NCI-H69 (cell line): ENCODE measurements around the gene USP14.
"Not testable (repeated sequence)": the region's sequence is repeated elsewhere in the genome, so short reads cannot be mapped to it uniquely, and the experiment has no call there.

Experiments used
- DNase-seq: peaks from one replicate; lab custom pipeline; 2025; lab: John Stamatoyannopoulos, UW

Gene USP14

DNA sequence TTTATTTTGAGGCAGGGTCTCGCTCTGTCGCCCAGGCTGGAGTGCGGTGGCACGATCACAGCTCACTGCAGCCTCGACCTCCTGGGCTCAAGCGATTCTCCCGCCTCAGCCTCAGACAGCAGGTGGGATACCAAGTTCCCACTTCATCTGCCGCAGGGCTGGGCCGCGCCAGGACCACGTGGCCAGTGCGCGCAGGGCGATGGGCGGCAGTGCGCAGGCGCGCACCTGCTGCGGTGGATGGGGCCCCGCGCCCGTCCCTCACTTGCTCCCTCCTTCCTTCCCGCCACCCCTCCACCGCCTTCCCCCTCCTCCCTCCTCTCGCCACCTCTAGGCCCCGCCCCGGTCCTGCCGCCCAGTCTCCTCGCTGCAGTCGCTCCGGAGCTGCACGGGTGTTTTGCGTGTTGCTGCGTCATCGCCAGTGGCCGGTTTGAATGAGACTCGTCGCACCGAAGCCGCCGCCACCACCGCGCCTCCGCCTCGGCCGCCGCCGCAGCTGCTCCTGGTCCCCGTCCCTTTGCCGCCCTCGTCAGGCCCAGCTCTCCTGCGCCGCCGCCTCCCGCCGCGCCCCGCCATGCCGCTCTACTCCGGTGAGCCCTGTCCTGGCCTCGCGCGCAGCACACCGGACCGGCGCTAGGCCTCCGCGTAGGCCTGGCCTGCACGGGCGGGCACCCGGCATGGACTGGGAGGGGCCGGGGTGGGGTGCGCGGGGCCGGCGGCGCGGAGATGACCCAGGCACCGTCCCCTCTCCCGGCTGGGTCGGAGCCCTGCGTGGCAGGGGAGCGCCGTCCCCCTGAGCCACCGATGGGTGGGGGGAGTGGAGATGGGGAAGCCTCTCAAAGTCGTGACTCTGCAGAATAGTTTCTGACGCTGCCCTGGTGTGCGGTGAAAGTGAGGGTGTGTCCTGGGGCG, at the start of gene USP14:
Gene USP14, plus strand, starts transcription at position 430 of the 909 bp plus-strand sequence. Its CDS starts 142 bp downstream, at position 572.
- peak; percentile 100 for DNase-seq

DNA sequence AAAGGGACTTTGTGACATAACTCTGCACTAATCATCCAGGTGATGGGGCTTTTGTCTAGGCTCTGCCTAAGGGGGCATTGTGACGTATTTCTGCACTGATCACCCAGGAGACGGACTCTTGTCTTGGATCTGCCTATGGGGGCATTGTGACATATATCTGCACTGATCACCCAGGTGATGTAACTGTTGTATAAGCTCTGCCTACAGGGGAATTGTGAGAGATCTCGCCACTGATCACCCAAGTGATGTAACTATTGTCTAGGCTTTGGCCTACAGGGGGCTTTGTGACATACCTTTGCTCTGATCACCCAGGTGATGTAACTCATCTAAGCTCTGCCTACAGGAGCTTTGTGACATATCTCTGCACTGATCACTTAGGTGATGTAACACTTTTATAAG, 49.7 kb upstream of the USP14 start:
- DNase-seq, result not testable (repeated sequence)

DNA sequence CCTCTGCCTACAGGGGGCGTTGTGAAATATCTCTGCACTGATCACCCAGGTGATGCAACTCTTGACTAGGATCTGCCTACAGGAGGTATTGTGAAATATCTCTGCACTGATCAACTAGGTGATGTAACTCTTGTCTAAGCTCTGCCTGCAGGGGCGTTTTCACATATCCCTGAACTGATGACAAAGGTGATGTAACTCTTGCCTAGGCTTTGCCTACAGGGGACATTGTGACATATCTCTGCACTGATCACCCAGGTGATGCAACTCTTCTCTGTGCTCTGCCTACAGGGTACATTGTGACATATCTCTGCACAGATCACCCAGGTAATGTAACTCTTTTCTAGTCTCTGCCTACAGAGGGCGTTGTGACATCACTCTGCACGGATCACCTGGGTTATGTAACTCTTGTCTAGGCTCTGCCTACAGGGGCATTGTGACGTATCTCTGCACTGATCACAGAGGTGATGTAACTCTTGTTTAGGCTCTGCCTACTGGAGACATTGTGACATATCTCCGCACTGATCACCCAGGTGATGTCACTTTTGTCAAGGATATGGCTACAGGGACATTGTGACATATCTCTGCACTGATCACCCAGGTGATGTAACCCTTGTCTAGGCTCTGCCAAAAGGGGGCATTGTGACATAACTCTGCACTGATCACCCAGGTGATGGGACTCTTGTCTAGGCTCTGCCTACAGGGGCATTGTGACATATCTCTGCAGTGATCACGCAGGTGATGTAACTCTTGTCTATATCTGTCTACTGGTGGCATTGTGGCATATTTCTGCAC, 49.0 kb upstream of the USP14 start:
- DNase-seq, result not testable (repeated sequence)

DNA sequence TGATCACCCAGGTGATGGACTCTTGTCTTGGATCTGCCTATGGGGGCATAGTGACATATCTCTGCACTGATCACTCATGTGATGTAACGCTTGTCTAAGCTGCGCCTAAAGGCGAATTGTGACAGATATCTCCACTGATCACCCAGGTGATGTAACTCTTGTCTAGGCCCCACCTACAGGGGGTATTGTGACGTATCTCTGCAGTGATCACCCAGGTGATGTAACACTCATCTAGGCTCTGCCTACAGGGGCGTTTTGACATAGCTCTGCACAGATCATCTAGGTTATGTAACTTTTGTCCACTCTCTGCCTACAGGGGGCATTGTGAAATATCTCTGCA, 48.5 kb upstream of the USP14 start:
- DNase-seq, result not testable (repeated sequence)

DNA sequence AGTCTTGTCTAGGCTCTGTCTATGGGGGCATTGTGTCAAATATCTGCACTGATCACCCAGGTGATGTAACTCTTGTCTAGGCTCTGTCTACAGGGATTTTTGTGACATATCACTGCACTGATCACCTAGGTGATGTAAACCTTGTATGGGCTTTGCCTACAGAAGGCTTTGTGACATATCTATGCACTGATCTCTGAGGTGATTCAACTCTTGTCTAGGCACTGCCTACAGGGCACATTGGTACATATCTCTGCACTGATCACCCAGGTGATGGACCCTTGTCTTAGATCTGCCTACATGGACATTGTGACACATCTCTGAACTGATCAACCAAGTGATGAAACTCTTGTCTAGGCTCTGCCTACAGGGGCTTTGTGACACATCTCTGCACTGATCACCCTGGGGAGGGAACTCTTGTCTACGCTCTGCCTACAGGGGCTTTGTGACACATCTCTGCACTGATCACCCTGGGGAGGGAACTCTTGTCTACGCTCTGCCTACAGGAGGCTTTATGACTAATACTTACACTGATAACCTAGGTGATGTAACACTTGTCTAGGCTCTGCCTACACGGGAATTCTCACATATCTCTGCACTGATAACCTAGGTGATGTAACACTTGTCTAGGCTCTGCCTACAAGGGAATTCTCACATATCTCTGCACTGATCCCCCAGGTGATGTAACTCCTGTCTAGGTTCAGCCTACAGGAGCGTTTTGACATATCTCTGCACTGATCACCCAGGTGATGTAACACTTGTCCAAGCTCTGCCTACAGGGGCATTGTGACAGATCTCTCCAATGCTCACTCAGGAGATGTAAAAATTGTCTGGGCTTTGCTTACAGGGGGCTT, 47.8 kb upstream of the USP14 start:
- not testable (repeated sequence) for DNase-seq

DNA sequence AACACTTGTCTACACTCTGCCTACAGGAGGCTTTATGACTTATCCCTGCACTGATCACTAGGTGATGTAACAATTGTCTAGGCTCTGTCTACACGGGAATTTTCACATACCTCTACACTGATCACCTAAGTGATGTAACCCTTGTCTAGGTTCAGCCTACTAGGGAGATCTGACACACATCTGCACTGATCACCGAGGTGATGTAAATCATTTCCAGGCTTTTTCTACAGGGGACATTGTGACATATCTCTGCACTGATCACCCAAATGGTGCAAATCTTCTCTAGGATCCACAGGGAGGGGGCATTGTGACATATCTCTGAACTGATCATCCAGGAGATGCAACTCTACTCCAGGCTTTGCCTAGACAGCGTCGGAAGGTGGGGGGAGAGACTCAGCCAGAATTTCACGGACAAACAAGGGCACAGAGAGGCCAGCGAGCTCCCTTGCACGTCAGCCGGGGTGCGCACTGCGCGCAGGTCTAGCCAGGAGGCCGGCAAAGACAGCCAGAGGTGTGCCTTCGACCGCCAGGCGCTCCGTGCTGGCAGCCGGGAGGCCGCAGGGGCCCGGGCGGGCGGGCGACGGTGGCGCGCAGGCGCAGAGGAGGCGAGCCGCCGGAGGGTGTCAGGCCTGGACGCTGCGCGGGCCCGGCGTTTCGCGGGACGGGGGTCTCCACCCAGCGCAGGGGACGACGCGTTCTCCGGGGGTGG, 46.9 kb upstream of the USP14 start:
- no peak for DNase-seq

DNA sequence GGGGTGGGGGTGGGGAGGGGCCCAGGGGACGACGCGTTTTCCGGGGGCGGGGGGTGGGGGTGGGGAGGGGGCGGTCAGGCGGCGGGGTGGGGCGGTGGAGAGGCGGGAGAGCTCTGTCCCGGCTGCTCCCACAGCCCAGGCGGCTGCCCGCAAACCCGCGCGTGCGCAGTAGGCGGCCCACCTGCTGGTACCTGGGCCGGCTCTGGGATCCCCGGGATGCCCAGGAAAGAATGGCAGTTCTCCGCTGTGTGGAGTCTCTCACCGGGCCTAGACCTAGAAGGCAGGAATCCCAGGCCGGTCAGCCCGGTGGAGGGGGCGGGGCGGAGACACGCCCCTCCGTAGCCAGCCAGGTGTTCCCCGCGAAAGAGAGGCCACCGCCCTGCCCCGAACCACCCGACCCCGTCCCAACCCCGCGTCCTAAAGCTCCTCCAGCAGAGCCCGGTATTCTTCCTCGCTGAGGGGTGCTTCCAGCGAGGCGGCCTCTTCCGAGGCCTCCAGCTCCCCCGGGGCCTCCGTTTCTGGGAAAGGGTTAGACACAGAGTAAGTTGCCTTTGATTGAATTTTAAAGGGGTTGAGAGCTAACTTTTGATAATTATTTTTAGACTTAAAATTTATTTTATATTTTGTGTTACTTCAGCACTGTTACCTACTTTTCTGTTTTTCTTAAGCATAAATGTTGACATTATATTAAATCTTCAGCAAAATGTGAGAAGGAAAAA, 46.2 kb upstream of the USP14 start:
- not testable (repeated sequence) for DNase-seq

DNA sequence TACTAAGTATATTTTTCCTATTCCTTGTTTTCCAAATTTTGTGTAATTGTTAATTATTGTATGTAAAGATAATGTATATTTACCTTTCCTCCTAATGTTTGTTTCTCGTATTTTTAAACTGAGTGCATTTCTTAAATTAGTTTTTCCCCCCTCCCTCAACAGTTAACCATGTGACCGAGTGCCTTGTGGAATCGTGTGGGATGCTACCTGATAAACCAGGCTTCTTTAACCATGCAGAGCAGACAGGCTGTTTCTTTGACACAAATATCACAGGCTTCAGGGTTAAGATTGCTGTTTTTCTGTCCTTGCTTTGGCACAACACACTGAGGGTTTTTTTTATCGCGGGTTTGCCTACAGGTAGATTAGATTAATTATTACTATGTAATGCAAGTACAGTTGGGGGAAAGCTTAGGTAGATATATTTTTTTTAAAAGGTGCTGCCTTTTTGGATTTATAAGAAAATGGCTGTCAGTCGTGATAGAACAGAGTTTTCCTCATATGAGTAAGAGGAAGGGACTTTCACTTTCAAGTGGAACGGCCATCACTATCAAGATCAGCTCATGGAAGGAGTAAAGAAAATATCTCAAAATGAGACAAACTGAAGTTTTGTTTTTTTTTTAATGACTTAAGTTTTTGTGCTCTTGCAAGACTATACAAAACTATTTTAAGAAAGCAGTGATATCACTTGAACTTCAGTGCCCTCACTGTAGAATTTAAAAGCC, 37.7 kb upstream of the USP14 start:
- not testable (repeated sequence) for DNase-seq

DNA sequence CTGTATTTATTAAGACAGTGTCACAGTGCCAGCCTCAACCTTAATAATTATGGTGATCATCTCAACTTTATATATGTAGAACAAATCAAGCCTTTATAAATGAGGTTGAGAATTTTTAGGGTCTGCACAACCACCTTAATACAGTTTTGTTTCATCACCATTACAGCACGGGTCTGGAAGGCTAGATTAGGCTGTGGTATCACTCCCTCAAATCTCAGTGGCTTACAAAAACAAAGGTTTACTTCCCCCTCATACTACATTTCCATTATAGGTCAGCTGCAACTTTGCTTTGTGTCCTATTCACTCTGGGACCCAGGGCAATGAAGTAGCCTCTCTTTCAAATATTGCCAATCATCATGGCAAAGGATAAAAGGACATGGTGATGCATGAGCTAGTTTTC, 23.3 kb upstream of the USP14 start:
- no peak for DNase-seq

DNA sequence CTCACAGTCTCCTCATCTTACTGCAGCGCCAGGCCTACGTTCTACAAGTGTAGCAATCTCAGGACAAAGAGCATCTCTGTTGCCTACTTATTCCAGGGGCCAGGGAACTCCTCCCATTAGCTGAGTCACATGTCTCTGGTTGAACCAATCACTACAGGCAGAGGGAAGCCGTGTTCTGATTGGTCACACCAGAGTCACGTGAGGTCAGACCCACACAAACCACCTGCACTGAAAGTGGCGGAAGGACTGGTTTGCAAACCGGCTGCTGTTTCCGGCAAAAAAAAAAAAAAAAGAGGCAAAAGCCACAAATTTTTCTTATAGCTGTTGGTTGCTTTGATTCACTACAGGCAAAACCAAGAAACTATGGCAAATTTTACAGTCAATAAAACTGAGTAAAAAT, 21.9 kb upstream of the USP14 start:
- DNase-seq, result peak; percentile 14

DNA sequence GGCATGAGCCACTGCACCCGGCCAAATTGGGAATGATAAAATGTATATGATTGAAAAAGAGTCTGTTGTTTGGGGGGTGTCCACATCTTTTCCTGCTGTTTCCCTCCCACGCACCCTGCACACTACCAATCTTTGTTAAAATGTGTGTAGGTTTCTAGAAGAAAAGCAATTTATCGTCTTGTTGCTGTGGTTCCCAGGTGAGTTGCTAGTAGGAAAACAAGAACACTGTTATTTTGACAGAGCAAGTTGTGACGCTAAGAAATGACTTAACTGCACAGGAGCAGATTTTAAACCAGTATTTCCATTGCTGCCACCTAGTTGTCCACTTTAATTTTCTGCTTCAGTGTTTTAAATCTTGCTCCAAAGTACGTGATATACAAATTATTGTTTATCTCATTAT, 21.0 kb upstream of the USP14 start:
- DNase-seq, result no peak

DNA sequence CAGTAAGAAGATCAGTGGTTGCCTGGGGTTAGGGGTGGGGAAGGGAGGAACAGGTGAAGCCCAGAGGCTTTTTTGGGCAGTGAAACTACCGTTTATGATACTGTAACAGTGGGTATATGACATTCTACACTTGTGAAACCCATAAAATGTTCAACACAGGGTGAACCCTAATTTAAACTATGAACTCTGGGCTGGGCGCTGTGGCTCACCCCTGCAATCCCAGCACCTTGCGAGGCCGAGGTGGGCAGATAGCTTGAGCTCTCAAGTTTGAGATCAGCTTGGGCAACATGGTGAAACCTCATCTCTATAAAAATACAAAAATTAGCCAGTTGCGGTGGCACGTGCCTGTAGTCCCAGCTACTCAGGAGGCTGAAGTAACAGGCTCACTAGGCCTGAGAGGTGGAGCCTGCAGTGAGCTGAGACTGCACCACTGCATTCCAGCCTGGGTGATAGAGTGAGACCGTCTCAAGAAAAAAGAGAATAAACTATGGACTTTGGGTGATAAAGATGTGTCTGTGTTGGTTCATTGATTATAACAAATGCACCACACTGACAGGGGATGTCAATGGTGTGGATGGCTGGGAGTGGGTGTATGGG, 17.6 kb upstream of the USP14 start:
- no peak for DNase-seq

DNA sequence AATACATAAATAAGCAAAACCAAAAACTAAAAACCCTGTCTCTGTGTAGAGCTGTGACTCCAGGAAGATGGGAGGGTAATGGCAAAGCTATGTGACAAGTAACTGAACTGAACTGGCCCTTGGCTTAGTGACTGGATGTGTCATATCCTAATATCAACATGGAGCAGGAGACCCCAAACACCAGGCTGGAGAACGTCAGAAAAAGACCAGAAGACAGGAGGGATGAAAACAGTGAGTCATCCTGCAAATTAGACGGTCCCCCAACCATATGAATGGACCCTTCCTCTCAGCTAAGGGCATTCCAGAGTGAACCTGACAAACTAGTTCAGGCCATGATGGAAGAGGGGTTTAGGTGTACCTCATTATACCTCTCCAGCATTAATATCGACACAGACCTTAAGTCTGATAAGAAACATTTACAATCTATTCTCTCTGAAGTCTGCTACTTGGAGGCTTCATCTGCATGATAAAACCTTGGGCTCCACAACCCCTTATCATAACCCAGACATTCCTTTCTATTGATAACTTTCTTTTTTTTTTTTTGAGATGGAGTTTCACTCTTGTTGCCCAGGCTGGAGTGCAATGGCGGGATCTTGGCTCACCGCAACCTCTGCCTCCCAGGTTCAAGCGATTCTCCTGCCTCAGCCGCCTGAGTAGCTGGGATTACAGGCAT, 15.6 kb upstream of the USP14 start:
- DNase-seq, result not testable (repeated sequence)

DNA sequence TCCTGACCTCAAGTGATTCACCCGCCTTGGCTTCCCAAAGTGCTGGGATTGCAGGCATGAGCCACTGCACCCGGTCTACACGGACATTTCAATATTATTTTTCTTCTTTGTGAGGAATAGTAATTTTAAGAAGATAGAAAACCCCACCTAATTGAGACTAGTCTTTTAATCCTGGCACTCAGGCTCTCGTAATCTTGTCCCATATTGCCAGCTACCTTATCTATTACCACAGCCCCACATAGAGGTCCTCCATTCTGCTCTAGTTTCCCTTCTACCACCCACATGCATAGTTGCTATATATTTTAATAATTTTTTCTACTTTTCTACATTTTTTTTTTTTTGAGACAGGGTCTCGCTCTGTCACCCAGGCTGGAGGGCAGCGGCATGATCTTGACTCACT, 9.5 kb upstream of the USP14 start:
- no peak for DNase-seq

DNA sequence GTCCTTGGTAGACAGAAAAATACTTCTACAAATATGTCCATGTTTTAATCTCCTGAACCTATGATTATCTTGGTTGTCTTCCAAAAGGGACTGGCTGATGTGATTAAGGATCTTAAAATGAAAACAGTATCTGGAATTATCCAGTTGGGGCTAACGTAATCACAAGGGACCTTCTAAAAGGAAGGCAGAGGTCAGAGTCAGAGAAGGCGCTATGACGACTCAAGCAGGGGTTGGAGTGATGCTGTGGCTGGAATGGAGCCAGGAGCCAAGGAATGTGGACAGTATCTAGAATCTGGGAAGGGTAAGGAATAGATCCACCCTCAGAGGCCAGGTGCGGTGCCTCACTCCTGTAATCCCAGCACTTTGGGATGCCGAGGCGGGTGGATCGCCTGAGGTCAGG, 4.2 kb upstream of the USP14 start:
- peak; percentile 19 for DNase-seq

DNA sequence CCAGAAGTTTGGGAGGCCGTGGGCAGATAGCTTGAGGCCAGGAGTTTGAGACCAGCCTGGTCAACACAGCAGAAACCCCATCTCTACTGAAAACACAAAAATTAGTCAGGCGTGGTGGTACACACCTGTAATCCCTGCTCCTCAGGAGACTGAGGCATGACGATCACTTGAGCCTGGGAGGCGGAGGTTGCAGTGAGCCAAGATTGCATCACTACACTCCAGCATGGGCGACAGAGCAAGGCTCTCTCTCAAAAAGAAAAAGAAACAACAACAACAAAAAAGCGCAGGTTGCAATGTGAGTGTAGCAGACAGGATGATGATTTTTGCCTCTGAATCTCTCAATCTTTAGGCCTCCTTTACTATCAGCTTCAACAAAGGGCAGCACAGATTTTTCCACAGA, 2.7 kb upstream of the USP14 start:
- no peak for DNase-seq

DNA sequence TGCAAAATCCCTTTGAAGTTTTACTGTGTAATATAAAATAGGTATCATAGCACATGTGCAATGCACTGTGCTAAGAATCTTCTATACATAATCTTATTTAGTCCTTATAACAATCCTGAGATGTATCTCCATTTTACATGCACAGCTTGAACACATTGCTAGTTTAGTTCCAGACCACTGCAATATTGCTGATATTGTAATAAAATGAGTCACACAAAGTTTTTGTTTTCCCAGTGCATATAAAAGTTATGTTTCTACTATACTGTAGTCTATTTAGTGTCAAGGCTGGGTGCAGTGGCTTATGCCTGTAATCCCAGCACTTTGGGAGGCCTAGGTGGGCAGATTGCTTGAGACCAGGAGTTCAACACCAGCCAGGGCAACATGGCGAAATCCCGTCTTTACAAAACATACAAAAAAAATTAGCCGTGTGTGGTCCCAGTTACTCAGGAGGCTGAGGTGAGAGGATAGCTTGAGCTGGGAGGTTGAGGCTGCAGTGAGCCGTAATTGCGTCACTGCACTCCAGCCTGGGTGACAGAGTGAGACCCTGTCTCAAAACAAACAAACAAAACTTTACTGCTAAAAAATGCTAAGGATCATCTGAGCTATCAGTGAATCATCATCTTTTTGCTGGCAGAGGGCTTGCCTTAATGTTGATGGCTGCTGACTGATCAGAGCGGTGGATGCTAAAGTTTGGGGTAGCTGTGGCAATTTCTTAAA, 1.7 kb upstream of the USP14 start:
- no peak for DNase-seq

DNA sequence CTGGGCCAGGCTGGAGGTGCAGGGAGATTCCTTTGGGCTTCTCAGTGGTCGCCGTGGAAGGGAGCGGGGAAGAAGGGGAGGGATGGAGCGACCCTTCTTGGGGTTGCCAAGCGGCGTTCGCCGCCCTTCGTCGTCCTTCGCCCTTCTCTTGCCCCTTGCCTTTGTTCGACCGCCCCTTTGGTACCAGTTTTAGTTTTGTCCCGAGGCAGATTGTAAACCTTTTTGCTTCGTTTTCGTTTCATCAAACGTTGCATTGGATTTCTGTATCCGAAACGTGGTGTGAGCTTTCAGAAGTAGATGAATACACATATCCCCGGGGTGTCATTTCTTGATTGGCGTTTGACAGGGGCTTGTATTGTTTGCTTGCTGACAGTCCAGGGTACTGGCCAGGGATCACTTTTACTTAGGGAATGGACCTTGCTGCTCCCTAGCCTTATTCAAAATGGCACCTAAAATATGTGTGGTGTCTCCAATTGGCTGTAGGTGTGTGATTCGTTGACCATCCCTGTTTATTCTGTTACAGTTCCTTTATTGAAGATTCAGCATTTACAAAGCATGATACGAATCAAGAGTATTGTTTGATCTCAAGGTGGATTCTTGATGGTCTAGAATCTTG, 788 bp downstream of the USP14 start:
- DNase-seq, result peak; percentile 62
